Measurements from ENCODE around the gene OSBP2. TPM values are rescaled to one million over a fixed set of nuclear protein-coding genes. Genes with fewer than 3 reads are reported as not detected.
A peak's percentile ranks its signal among the peaks of the same experiment; 100 is the strongest.

Gene OSBP2
- total and polyA plus RNA-seq, 10 of the 15 experiments (the other 5 are each of a cell fraction or from before 2014, with no cell fraction given) = 0.11 to 7.7 (median 3.6) TPM

DNA sequence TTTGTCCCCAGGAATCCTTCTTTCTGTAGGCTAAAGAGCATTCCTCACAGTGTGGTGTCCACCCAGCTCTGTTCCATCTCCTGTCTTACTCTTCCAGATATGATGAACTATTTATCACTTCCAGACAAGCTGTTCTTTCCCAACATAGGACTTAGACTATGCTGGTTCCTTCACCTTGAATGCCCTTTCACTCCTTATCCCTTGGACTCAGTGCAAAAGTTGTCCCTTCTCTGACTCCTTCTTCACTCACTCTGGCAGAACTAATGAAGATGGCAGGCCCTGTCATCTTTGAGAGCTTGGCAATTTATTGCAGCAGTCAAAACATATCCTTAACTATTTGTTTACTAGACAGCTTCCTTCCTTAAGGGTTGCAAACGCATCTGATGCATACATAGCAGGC, 3.5 kb upstream of the OSBP2 start (continued):
- TF ChIP-seq, protein P1, sequence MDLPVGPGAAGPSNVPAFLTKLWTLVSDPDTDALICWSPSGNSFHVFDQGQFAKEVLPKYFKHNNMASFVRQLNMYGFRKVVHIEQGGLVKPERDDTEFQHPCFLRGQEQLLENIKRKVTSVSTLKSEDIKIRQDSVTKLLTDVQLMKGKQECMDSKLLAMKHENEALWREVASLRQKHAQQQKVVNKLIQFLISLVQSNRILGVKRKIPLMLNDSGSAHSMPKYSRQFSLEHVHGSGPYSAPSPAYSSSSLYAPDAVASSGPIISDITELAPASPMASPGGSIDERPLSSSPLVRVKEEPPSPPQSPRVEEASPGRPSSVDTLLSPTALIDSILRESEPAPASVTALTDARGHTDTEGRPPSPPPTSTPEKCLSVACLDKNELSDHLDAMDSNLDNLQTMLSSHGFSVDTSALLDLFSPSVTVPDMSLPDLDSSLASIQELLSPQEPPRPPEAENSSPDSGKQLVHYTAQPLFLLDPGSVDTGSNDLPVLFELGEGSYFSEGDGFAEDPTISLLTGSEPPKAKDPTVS (IDR thresholded peaks at IDR 0.05; ENCODE audit: low read depth, low read length) = no peak

DNA sequence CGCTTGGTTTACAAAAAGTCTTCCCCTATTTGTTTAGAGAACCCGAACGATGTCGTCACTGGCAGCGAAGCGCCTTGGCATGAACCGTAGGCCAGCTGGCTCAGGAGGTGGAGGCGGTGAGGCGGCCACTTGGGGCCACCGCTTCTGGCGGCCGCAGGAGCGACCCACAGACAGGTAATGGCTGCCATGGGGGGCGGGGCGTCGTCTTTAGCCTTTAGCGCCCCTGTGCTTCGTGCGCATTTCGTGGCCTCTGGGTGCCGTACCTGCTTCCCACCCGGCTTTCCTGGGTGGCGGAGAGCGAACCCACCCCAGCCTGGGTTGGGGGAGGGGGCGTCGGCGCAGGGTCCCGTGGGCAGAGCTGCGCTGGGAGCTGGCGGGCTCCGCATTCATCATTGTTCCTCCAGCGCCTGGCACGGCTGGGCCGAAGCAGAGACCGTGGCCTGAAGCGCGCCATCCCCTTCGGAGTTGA, 469 bp upstream of the OSBP2 start:
- H3K4me3 ChIP-seq = peak overlapping the region; percentile 87; the same call in 1 of the 2 replicates
- CTCF ChIA-PET = interaction anchor here (0.9 to 2.0 kb wide), 3 partner anchors 12 to 61 kb away, joined by 4 to 7 read pairs (median 5); partner anchors contain the start of gene SLC35E4
- in situ Hi-C loops (cut with MboI) (no loop called here), intact Hi-C loops (cut with micrococcal nuclease; ENCODE audit: unreplicated experiment) (no loop called here)
- no peaks in the 10 kb centered on the region; a peak in 1 of 4 replicates for H3K27me3 ChIP-seq (replicated peaks in 1 of 2; ENCODE audit: control insufficient read depth in 2 of 2, insufficient read depth in 2 of 2, low read length in 1 of 2)
- FAIRE-seq (no peak), DNase-seq (ENCODE audit: low read depth, low spot score) (no peak), ATAC-seq (peak; percentile 90)
- H4K20me1 ChIP-seq (ENCODE audit: control insufficient read depth, insufficient read depth) = no peaks in the 10 kb centered on the region
- RAD21 ChIA-PET (ENCODE audit: unreplicated experiment) = interaction anchor here (1.2 kb wide), 1 partner anchor 61 kb away, joined by 3 read pairs; no protein-coding TSS in a partner anchor
- peak overlapping the region; percentile 69 for H3K9ac ChIP-seq (ENCODE audit: control insufficient read depth, insufficient read depth, low read length)
- 4% methylated on average over 35 of the region's 38 CpGs for WGBS (ENCODE audit: insufficient coverage, insufficient replicate concordance, low lambda C conversion rate, missing lambda C conversion rate)
- peak overlapping the region; percentile 83 for H2AFZ ChIP-seq (ENCODE audit: control insufficient read depth, low read depth, low read length)
- H3K79me2 ChIP-seq (ENCODE audit: control insufficient read depth, insufficient read depth, low read length) = no peaks in the 10 kb centered on the region
- no peaks in the 10 kb centered on the region for H3K36me3 ChIP-seq (ENCODE audit: control insufficient read depth in 2 of 2, insufficient read depth in 2 of 2, low read length in 1 of 2)
- POLR2A ChIA-PET = interaction anchor here (1.2 kb wide), 1 partner anchor 60 kb away, joined by 4 read pairs; no protein-coding TSS in a partner anchor
- no TSS peak for BruUV-seq (replicated peaks)
- H3K4me1 ChIP-seq (ENCODE audit: control insufficient read depth, insufficient read depth, low read length) = no peaks in the 10 kb centered on the region; the same call in 1 of the 2 replicates
- no peaks in the 10 kb centered on the region for H3K9me3 ChIP-seq (replicated peaks; ENCODE audit: control insufficient read depth, insufficient read depth, low read length)
- H3K4me2 ChIP-seq (ENCODE audit: control insufficient read depth, insufficient read depth) = peak overlapping the region; percentile 95
- no peak overlapping the region for H3K27ac ChIP-seq (ENCODE audit: control insufficient read depth, insufficient read depth)
- SMC1A ChIA-PET (ENCODE audit: uncharacterized antibody, unreplicated experiment) = interaction anchor here (0.9 to 1.3 kb wide), 2 partner anchors 50 to 61 kb away, joined by 3 to 8 read pairs; no protein-coding TSS in a partner anchor
- TF ChIP-seq, protein P1 (IDR thresholded peaks at IDR 0.05; ENCODE audit: low read depth, low read length) = no peak
- TF ChIP-seq ATF7 (IDR thresholded peaks at IDR 0.05; ENCODE audit: low read depth) = peak; percentile 38
- 0 out of 2 replicates have a peak, but pooled peaks have one; percentile 46 for TF ChIP-seq TCF12 (IDR thresholded peaks at IDR 0.05; ENCODE audit: low read depth, low read length)
- no peak for TF ChIP-seq CBX5 (IDR thresholded peaks at IDR 0.05; ENCODE audit: low read depth)
- peak; percentile 94 for TF ChIP-seq YY1 (IDR thresholded peaks at IDR 0.05; ENCODE audit: low read depth, low read length)
- no peak for TF ChIP-seq EP300 (IDR thresholded peaks at IDR 0.05; ENCODE audit: borderline replicate concordance in 1 of 2, control insufficient read depth in 1 of 2, low read depth in 2 of 2, low read length in 2 of 2)
- TF ChIP-seq, protein P2, sequence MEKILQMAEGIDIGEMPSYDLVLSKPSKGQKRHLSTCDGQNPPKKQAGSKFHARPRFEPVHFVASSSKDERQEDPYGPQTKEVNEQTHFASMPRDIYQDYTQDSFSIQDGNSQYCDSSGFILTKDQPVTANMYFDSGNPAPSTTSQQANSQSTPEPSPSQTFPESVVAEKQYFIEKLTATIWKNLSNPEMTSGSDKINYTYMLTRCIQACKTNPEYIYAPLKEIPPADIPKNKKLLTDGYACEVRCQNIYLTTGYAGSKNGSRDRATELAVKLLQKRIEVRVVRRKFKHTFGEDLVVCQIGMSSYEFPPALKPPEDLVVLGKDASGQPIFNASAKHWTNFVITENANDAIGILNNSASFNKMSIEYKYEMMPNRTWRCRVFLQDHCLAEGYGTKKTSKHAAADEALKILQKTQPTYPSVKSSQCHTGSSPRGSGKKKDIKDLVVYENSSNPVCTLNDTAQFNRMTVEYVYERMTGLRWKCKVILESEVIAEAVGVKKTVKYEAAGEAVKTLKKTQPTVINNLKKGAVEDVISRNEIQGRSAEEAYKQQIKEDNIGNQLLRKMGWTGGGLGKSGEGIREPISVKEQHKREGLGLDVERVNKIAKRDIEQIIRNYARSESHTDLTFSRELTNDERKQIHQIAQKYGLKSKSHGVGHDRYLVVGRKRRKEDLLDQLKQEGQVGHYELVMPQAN (conservative IDR thresholded peaks at IDR 0.05) = no peak
- no peak for TF ChIP-seq SMC3 (IDR thresholded peaks at IDR 0.05; ENCODE audit: borderline replicate concordance, low read length)
- TF ChIP-seq, protein P3, sequence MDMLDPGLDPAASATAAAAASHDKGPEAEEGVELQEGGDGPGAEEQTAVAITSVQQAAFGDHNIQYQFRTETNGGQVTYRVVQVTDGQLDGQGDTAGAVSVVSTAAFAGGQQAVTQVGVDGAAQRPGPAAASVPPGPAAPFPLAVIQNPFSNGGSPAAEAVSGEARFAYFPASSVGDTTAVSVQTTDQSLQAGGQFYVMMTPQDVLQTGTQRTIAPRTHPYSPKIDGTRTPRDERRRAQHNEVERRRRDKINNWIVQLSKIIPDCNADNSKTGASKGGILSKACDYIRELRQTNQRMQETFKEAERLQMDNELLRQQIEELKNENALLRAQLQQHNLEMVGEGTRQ (IDR thresholded peaks at IDR 0.05; ENCODE audit: borderline replicate concordance, low read depth, low read length) = no peak
- no peak for TF ChIP-seq KLF5 (IDR thresholded peaks at IDR 0.05; ENCODE audit: partially characterized antibody)
- TF ChIP-seq EED (IDR thresholded peaks at IDR 0.05; ENCODE audit: low read depth) = no peak
- TF ChIP-seq, protein P4, sequence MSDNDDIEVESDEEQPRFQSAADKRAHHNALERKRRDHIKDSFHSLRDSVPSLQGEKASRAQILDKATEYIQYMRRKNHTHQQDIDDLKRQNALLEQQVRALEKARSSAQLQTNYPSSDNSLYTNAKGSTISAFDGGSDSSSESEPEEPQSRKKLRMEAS (IDR thresholded peaks at IDR 0.05; ENCODE audit: low read depth, low read length) = no peak
- peak; percentile 45; the same call in 1 of the 2 replicates for TF ChIP-seq RB1 (IDR thresholded peaks at IDR 0.05; ENCODE audit: borderline replicate concordance)
- no peak for TF ChIP-seq NFYA (IDR thresholded peaks at IDR 0.05; ENCODE audit: borderline replicate concordance, low read depth, low read length)
- no peak for TF ChIP-seq ZSCAN29 (IDR thresholded peaks at IDR 0.05)
- TF ChIP-seq TARDBP (IDR thresholded peaks at IDR 0.05; ENCODE audit: borderline replicate concordance) = no peak
